ENCODE data around the gene TXN2.

DNA sequence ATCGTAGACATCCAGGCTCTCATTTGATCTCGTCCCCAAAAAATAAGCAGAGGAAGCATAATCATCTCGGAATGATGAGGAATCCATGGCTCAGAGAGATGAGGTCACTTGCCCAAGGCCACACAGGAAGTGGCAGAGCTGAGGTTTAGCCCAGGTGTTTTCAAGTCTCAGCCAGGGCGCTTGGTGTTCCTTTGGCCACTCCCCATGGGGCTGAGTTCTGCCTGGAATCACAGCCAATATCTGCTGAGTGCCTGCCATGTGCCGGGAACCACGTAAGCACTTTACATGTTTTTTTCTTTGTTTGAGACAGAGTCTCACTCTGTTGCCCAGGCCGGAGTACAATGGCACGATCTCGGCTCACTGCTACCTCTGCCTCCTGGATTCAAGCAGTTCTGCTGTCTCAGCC, 64.2 kb downstream of the TXN2 start:
- TF ChIP-seq, protein P1, sequence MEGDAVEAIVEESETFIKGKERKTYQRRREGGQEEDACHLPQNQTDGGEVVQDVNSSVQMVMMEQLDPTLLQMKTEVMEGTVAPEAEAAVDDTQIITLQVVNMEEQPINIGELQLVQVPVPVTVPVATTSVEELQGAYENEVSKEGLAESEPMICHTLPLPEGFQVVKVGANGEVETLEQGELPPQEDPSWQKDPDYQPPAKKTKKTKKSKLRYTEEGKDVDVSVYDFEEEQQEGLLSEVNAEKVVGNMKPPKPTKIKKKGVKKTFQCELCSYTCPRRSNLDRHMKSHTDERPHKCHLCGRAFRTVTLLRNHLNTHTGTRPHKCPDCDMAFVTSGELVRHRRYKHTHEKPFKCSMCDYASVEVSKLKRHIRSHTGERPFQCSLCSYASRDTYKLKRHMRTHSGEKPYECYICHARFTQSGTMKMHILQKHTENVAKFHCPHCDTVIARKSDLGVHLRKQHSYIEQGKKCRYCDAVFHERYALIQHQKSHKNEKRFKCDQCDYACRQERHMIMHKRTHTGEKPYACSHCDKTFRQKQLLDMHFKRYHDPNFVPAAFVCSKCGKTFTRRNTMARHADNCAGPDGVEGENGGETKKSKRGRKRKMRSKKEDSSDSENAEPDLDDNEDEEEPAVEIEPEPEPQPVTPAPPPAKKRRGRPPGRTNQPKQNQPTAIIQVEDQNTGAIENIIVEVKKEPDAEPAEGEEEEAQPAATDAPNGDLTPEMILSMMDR (IDR thresholded peaks at IDR 0.05), result no peak
- peak in 1 of 2 donors; percentile 27 for TF ChIP-seq POLR2A (IDR thresholded peaks at IDR 0.05)

All from Peyer's patch (tissue), 4 donors.